Endothelial cell (in vitro differentiated cells): ENCODE results near the gene ITM2C. TPM values are rescaled to one million over a fixed set of nuclear protein-coding genes. Genes with fewer than 3 reads are reported as not detected.

Experiments used
- DNase-seq: peaks from one replicate; pipeline ENCODE4 v3.0.0; 2021; ENCODE audit warnings: low spot score
- H3K27ac Mint-ChIP-seq: one replicate; pipeline ENCODE4 v1.8.0; 2021; ENCODE audit warnings: mixed read lengths, inconsistent platforms; ENCODE audit not compliant: unreplicated experiment
- H3K27me3 Mint-ChIP-seq: one replicate; pipeline ENCODE4 v1.8.0; 2021; ENCODE audit warnings: mild to moderate bottlenecking, moderate library complexity, mixed read lengths, inconsistent platforms; ENCODE audit not compliant: unreplicated experiment
- H3K36me3 Mint-ChIP-seq: one replicate; pipeline ENCODE4 v1.8.0; 2021; ENCODE audit warnings: mild to moderate bottlenecking, low read depth, mixed read lengths, inconsistent platforms; ENCODE audit not compliant: unreplicated experiment
- H3K4me1 Mint-ChIP-seq: one replicate; pipeline ENCODE4 v1.8.0; 2021; ENCODE audit warnings: mild to moderate bottlenecking, mixed read lengths, inconsistent platforms; ENCODE audit not compliant: unreplicated experiment
- H3K4me3 Mint-ChIP-seq: one replicate; pipeline ENCODE4 v1.8.0; 2021; ENCODE audit warnings: mild to moderate bottlenecking, mixed read lengths, inconsistent platforms; ENCODE audit not compliant: unreplicated experiment
- H3K9me3 Mint-ChIP-seq: one replicate; pipeline ENCODE4 v1.8.0; 2021; ENCODE audit warnings: mixed read lengths, inconsistent platforms; ENCODE audit not compliant: unreplicated experiment
- total RNA-seq: library from RNA; stranded (reverse); fragmentation: NEBNext Ultra II Directional; extraction: Animal tissue kit (Norgen Biotek cat#: 25700); gene quantifications from one replicate; pipeline ENCODE4 v1.2.1, GENCODE V29; 2021; ENCODE audit not compliant: unreplicated experiment
- TF ChIP-seq, protein P1 (sequence below): fragments of 200-600 bp; sonication (generic); IDR thresholded peaks from one replicate; pipeline ENCODE4 v1.5.0; 2021; ENCODE audit warnings: antibody characterized with exemption; ENCODE audit not compliant: unreplicated experiment

ITM2C gene
- total RNA-seq, 1 donor from 2014 or later = 279 TPM

GRCh38 chr2:230915319-230915718 is 50.6 kb downstream of the ITM2C start:
- Mint-ChIP-seq H3K27me3 (no peaks in the 10 kb centered on the region), H3K36me3 (no peaks in the 10 kb centered on the region), H3K9me3 (no peaks in the 10 kb centered on the region), H3K27ac (no peak overlapping the region), H3K4me1 (no peaks in the 10 kb centered on the region), H3K4me3 (no peak overlapping the region)
- TF ChIP-seq, protein P1, sequence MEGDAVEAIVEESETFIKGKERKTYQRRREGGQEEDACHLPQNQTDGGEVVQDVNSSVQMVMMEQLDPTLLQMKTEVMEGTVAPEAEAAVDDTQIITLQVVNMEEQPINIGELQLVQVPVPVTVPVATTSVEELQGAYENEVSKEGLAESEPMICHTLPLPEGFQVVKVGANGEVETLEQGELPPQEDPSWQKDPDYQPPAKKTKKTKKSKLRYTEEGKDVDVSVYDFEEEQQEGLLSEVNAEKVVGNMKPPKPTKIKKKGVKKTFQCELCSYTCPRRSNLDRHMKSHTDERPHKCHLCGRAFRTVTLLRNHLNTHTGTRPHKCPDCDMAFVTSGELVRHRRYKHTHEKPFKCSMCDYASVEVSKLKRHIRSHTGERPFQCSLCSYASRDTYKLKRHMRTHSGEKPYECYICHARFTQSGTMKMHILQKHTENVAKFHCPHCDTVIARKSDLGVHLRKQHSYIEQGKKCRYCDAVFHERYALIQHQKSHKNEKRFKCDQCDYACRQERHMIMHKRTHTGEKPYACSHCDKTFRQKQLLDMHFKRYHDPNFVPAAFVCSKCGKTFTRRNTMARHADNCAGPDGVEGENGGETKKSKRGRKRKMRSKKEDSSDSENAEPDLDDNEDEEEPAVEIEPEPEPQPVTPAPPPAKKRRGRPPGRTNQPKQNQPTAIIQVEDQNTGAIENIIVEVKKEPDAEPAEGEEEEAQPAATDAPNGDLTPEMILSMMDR = no peak
- DNase-seq = no peak

GRCh38 chr2:230916218-230916617 is 51.5 kb downstream of the ITM2C start:
- Mint-ChIP-seq H3K27me3 (no peaks in the 10 kb centered on the region), H3K4me1 (no peaks in the 10 kb centered on the region), H3K27ac (no peak overlapping the region), H3K4me3 (no peak overlapping the region), H3K36me3 (no peaks in the 10 kb centered on the region), H3K9me3 (no peaks in the 10 kb centered on the region)
- TF ChIP-seq, protein P1 = no peak
- no peak for DNase-seq

- H3K9me3 Mint-ChIP-seq = no peaks in the 10 kb centered on the region
- no peak overlapping the region for H3K27ac Mint-ChIP-seq
- TF ChIP-seq, protein P1 = no peak
- H3K27me3 Mint-ChIP-seq = no peaks in the 10 kb centered on the region
- H3K36me3 Mint-ChIP-seq = no peaks in the 10 kb centered on the region
- no peaks in the 10 kb centered on the region for H3K4me1 Mint-ChIP-seq
- DNase-seq = no peak
- no peak overlapping the region for H3K4me3 Mint-ChIP-seq
Measured at GRCh38 chr2:230919240-230919639, 54.5 kb downstream of the ITM2C start.

DNA sequence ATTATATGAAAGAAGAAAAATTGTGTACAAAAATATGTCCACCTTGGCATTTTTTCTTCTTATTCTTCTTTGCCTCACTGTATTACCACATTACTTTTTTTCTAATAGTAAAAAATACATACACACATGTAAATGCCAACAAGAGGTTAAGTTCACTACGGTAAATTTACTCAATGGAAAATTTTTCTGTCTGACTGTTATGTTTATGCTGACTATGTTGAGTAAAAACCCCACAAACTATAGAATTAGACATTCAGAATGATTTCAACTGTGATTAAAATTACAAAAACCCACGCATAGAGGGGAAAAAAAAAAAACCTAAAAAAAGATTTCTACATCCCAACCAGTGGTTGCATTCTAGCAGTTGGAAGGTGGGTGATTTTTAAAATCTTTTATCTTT is 54.9 kb downstream of the ITM2C start:
- H3K4me1 Mint-ChIP-seq = no peaks in the 10 kb centered on the region
- DNase-seq = no peak
- TF ChIP-seq, protein P1 = no peak

DNA sequence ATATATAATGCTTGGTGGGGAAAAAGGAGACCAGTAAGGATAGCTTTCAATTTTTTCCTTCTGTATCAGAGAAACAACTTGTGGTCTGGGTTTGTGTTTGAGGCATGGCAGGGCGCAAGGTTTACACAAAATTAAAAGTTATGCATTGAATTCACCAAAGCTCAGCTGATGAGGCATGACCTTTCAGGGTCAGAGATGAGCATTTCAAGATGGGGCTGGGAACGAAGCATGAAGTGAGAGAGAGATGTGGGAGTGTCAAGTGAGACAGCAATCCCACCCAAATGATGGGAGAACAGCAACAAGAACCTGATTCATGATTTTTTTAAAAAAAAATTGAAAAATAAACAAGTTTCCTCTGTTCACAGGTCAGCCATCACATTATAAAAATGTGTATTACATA is 55.4 kb downstream of the ITM2C start:
- no peaks in the 10 kb centered on the region for H3K27me3 Mint-ChIP-seq
- no peak overlapping the region for H3K4me3 Mint-ChIP-seq
- TF ChIP-seq, protein P1 = no peak
- DNase-seq = no peak
- H3K36me3 Mint-ChIP-seq = no peaks in the 10 kb centered on the region
- H3K9me3 Mint-ChIP-seq = no peaks in the 10 kb centered on the region
- H3K4me1 Mint-ChIP-seq = no peaks in the 10 kb centered on the region
- no peak overlapping the region for H3K27ac Mint-ChIP-seq

More for the DNA sequence above, 54.9 kb downstream of the ITM2C start:
- H3K27me3 Mint-ChIP-seq = no peaks in the 10 kb centered on the region
- H3K4me3 Mint-ChIP-seq = no peak overlapping the region
- no peaks in the 10 kb centered on the region for H3K36me3 Mint-ChIP-seq
- H3K9me3 Mint-ChIP-seq = no peaks in the 10 kb centered on the region
- H3K27ac Mint-ChIP-seq = no peak overlapping the region
